Right ventricle myocardium superior (tissue), 1 donor: Measurements from ENCODE around the gene GPATCH8. TPM values are rescaled to one million over a fixed set of nuclear protein-coding genes. Genes with fewer than 3 reads are reported as not detected.

ENCODE experiments used
- ATAC-seq: fragments of 200-7000 bp; cut with Tn5 transposase; one replicate; pipeline ENCODE4 v1.9.1; 2020; ENCODE audit warnings: mild to moderate bottlenecking; ENCODE audit not compliant: poor library complexity
- DNase-seq: peaks from one replicate; pipeline ENCODE4 v3.0.0-alpha.2; 2020
- intact Hi-C: fragments of 100-400 bp; cut with DNase I; formaldehyde crosslinking; loops from one replicate; pipeline ENCODE4 v1.11.2; 2022
- total RNA-seq: library from RNA; stranded (reverse); fragmentation: NEBNext Ultra II Directional; extraction: Animal tissue kit (Norgen Biotek cat#: 25700); gene quantifications from one replicate; pipeline ENCODE4 v1.2.1, GENCODE V29; 2021
- donor health status: DM: no; HTN: yes; CAD: no; lungs with severe emphysema.

Gene GPATCH8
- total RNA-seq, 1 donor from 2014 or later: 17.9 TPM

DNA sequence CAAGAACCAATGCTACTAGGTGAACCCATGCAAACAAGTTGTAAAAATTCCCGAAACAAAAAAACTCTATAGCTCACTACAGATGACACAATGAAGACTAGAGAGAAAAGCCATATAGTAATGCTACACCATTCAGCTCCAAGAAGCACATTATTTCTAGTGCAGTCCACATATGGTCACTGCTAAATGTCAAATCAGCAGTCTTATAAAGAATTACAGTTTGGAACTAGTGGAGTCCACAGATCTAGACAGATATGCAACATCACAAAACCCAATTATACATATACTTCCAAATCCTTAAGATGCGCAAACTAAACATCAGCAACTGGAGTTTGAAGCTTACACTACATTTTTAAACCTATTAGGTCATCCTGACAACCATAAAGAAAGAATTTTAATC, 33.5 kb downstream of the GPATCH8 start:
- DNase-seq: no peak
- intact Hi-C loops: no loop called here

DNA sequence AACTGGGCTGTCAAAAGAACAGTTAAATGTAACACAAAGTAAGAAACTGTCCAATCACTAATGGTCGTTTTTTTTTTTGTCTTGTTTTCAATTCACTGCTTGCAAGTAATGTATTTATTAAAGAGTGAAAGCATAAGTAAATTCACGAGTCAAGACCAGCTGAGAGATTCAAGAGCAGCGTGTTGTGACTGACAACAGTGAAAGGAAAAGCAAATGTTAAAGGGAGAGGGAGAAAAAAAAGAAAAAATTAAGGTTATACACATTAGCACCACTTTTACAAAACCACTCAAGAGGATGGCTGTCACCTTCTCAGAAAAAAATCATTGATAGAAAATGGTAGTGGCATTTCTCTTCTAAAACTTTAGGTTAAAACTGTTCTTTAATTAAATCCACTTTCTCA, 36.1 kb downstream of the GPATCH8 start:
- intact Hi-C loops: no loop called here
- DNase-seq (no peak), ATAC-seq (no peak)

More for the DNA sequence above, 33.5 kb downstream of the GPATCH8 start:
- ATAC-seq: no peak

DNA sequence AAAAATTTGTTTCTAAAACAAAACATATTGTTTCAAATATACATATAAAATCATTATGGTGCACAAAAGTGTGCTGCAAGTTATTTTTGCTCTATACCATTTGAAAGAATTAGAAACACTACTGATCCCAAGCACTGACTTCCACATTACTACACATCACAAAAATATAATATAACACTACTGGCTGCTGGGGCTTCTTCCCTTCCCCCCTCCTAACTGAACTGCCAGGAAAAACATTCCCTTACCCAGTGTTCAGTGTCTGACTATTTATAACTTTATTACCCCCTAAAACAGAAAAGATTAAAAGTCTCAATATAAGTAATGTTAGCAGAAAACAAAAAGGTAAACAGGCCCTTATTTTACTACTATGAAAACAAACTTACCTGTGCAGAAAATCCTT, 36.9 kb downstream of the GPATCH8 start:
- intact Hi-C loops: no loop called here

DNA sequence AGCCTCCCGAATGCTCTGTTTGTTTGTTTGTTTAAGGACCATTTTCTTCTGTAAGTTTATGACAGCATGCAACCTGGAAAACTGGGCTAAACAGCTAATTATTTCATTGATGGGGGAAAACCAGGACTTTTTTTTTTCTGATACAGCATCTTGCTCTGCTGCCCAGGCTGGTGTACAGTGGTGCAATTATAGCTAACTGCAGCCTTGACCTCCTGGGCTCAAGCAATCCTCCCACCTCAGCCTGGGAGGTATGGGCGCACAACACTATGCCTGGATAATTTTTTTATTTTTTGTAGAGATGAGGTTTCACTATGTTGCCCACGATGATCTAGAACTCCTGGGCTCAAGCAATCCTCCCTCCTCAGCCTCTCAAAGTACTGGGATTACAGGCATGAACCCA, 37.3 kb downstream of the GPATCH8 start:
- DNase-seq (no peak), ATAC-seq (no peak)
- intact Hi-C loops: no loop called here

More for the DNA sequence above, 36.9 kb downstream of the GPATCH8 start:
- ATAC-seq: peak; percentile 45
- no peak for DNase-seq

DNA sequence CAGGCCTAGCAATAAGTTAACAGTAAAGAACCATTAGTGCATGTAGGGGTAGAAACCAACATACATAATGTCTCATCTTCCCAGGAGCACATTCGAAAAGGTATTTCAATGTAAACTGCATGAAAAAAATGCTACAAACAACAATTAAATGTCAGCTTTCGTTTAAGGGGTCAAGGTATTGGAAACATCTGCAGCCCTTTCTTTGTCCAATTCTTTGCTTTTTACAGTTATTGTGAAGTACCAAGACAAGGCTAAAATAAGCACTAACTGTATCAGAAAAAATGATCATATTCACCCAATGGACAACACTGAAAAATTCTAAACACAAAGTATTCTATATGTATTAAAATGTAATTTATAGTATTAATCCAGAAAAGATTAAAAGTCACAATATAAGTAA, 37.9 kb downstream of the GPATCH8 start:
- ATAC-seq: no peak
- no peak for DNase-seq
- intact Hi-C loops: no loop called here

DNA sequence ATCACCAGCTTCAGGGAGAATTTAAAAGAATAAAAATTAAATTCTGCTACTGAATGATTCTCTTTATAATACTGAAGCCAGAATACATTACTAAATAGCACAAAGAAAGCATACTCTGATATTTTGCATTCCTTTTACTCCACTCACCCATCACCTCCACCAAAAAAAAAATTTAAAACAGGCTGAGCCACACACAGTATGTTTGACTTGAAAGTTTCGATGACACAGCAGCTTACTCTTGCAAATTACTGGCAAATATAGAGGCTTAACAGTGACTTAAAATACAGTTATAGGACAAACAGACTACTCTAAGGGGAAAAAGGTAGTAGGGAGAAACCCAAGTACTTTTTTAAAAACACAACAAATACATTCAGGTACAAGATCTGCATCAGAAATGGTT, 39.2 kb downstream of the GPATCH8 start:
- no peak for ATAC-seq
- intact Hi-C loops: no loop called here
- no peak for DNase-seq

DNA sequence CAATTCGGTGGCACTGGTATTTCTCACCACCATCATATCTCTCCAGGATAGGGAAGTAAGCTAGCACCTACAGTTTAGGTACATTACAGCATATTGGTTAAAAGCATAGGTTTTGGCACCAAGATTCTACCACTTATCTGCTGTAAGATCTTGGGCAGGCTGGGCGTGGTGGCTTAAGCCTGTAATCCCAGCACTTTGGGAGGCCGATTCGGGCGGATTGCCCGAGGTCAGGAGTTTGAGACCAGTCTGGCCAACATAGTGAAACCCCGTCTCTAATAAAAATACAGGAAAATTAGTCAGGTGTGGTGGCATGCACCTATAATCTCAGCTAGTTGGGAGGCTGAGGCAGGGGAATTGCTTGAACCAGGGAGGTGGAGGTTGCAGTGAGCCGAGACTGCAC, 51.4 kb downstream of the GPATCH8 start:
- DNase-seq (no peak), ATAC-seq (no peak)
- intact Hi-C loops: no loop called here

DNA sequence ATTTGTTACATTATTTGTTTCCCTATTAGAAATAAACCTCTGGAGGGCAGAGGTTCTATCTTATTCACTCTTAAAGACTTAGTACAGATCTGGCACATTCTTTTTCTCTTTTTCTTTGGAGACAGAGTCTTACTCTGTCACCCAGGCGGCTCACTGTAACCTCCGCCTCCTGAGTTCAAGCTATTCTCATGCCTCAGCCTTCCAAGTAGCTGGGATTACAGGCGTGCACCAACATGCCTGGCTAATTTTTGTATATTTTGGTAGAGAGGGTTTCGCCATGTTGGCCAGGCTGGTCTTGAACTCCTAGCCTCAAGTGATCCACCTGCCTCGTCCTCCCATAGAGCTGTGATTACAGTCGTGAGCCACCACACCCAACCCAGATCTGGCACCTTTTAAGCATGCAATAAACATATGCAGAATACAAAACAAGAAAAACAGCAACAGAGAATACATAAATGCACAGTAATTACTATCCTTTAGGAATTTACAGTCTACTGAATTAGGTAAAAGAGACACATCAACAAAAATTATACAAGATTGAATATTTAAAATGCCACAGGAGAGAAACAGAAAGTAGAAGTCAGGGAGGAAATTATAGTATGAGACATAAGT, 52.1 kb downstream of the GPATCH8 start:
- intact Hi-C loops: no loop called here
- ATAC-seq (no peak), DNase-seq (no peak)

DNA sequence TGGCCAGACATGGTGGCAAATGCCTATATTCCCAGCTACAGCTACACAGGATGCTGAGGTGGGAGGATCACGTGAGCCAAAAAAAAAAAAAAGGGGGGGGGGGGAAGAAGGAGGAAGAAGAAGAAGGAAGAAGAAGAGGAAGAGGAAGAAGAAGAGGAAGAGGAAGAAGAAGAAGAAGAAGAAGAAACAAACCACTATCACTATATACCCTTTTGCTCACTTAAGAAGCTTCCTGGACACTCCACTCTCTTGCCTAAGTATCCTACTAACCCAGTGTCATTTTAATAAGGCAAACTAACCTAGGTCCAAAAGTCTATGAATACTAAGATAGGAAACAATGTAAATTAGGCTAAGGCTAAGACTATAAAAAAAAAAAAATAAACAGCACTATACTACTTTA, 54.8 kb downstream of the GPATCH8 start:
- DNase-seq (no peak), ATAC-seq (no peak)
- intact Hi-C loops: no loop called here

DNA sequence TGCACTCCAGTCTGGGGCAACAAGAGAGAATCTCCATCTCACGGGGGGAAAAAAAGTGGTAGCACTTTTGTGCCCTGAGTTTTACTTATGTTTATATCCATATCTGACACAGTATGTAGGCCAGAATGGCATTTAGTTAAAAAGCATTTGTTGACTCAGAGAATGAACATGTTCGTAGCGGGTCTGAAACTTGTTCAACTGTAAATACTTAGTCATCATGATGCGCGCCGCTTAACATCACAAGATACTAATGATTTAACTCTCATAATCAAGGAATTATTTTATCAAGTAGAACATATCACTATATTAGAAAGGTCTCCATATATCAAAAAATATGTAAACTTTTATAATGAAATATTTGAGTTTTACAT, 58.5 kb downstream of the GPATCH8 start:
- ATAC-seq: no peak
- intact Hi-C loops: no loop called here
- DNase-seq: no peak

DNA sequence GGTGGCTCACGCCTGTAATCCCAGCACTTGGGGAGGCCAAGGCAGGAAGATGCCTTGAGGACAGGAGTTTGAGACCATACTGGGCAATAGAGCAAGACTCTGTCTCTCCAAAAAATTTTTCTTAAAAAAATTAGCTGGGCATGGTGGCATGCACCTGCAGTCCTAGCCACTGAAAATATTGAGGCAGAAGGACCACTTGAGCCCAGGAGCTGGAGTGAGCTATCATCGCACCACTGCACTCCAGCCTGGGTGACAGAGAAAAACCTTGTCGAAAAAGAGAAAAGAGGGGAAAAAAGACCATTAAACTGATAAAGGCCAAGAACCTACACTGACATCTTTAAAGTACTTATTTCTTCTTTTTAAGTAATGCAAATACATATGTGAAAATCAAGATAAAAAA, 60.4 kb downstream of the GPATCH8 start:
- no peak for ATAC-seq
- no peak for DNase-seq
- intact Hi-C loops: no loop called here

DNA sequence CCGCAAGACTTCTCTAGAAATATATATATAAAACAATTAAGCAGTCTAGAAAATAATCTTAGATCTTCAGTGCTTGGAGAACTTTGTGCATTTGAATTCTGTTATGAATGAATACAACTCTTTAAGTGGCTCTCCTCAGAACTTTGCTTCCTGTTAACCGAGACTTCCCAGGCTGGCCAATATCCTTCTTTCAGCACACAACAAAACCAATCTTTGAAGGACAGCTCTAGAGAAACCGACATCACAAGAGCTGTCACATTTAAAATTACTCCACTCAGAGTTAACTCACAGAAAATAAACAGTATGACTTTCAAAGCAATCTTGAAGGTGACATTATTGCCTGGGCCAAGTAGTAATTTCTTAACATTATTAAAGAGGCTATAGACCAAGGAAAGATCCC, 64.0 kb downstream of the GPATCH8 start:
- DNase-seq: no peak
- peak; percentile 52 for ATAC-seq
- intact Hi-C loops: no loop called here

DNA sequence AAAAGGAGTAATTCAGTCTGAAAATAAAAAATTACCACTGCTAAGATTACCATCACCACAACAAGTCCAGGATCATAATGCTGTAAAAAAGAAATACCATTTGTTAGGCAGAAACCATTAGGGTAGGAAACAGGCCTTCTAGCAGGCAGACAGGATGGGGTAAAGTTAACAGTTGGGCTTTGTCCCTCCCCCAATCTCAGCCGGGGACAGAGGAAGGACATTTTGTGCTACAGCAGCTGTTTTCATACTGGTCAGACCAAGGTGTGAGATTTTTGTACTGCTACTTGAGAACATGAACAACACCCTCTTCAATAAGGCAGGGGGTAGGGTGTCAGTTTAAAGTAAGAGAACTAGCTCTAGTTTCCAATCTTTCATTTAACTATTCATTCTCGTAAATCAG, 64.6 kb downstream of the GPATCH8 start:
- intact Hi-C loops: no loop called here
- peak; percentile 91 for ATAC-seq
- no peak for DNase-seq

DNA sequence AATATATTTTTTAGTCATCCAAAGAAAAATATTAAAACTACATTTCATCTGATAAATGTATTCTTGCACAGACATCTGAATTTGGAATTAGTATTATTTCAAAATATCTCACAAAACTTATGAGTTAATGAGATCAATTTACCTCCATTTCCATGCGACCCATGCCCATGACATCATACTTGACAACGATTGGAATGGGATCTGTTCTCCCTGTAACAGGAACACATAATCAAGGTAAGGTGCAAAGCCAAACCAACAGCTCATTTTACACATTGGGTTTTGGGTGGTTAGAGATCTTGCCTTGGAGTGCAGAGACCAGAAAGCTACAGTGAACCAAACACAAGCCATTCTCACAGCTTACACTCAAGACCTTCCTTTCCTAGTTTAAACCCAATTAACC, 66.9 kb downstream of the GPATCH8 start:
- DNase-seq (no peak), ATAC-seq (no peak)
- intact Hi-C loops: no loop called here

DNA sequence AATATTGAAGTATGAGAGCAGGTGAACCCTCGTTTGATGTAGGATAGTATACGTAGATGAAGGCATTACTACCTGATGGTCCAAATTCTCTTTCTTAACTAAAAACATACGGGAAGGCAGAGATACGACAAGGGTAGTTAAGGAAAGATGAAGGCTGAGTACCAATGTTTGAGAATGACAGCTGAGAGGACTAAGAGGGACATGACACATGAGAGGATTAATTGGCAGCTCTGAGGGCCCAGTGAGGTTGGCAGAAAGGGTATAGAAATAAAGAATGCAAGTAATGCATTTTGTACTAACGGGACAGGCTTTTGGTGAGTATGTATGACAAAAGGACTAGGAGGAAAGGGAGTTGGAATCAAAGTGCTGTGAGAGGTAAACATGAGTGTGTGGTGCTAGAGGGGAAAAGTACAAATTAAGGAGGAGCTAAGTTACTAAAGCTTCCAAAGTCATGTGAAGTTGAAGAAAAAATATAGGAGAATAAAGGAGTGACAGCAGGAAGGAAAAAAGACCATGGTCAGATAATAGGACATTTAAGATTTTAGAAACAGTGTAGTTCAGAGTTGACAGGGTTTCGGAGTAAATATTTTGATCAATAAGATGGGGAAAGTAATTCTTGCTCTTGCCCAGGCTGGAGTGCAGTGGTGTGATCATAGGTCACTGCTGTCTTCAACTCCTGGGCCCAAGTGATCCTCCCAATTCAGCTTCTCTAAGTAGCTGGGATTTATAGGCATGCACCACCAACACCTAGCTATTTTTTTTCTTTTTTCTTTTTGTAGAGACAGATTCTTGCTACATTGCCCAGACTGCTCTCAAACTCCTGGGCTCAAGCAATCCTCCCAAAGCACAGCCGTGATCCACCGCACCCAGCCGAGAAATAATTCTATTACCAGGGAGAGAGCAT, 70.7 kb downstream of the GPATCH8 start:
- ATAC-seq (no peak), DNase-seq (no peak)
- intact Hi-C loops: no loop called here

DNA sequence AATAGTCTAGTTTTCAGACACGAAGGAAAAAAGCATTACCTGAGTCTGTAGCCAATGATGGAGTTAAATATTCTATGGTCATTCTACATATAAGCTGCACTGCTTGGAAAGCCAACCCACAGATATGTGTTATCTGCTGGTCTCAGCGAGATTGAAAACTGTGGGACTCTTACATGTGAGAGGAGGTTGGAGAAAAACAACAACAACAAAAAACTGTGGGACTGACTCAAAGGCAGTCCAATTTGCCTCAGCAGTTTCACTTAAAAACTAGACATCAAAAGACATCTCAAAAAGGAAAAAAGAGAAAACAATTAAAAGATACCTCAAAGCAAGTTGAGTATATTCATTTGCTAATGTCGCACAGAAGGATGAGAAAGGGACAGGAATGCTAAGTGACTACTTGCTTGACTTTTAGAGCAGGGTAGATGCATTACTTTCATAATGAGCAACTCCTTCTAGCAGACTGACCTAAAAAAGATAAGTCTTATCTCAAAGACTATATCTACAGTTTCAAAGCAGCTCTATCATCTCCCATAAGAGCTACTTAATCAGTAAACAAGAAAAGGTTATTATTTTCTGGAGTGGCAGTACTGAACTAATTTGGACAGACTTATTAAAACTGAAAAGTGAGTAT, 78.3 kb downstream of the GPATCH8 start:
- DNase-seq: no peak
- intact Hi-C loops: no loop called here
- ATAC-seq: no peak

DNA sequence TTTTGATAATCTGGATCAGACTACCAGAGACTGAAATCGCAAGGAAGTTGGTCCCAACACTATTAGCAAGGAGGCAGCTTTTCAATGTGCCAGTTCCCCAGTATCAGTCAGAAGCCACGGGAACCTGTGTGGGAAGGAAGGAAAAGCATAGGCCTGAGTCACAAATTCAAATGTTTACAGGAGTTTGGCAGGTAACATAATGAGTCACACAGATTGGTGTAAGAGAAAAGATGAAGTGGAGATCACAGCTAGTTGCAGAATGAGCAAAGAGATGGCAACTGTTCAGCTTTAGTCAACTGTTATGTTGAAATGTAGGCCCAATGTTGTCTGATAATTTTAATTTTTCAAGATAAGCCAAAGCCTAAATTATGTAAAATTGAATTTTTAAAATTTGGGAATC, 85.7 kb downstream of the GPATCH8 start:
- DNase-seq: no peak
- no peak for ATAC-seq
- intact Hi-C loops: no loop called here

DNA sequence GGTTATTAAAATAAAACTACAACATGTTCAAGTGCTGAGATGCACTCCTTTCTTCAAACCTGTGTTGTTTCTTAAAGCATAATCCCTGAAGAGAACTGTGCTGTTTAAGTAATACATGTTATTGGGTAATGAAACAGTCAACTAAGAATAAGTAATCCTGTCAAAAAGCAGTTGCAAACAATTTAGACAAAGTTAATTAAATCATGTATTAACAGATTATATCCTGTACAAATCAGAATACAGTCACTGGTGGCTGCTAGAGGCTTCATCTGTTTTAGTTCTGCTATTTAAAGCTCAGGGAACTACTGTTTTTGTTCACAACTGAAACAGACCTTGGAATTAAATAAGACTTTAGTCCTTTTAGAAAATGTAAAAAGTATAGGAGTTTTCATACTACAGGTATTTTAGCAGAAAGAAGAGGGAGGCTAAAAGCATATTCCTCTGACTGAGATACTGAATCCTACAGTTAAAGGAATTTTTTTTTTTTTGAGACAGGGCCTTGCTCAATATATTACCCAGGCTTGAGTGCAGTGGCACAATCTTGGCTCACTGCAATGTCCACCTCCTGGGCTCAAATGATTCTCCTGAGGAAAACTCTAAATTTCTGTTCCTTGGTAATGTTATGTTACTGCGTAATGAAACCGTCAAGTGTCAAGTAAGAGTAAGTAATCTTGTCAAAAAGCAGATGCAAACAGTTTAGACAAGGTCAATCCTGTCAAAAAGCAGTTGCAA, 86.5 kb downstream of the GPATCH8 start:
- intact Hi-C loops: no loop called here
- no peak for DNase-seq
- no peak for ATAC-seq

DNA sequence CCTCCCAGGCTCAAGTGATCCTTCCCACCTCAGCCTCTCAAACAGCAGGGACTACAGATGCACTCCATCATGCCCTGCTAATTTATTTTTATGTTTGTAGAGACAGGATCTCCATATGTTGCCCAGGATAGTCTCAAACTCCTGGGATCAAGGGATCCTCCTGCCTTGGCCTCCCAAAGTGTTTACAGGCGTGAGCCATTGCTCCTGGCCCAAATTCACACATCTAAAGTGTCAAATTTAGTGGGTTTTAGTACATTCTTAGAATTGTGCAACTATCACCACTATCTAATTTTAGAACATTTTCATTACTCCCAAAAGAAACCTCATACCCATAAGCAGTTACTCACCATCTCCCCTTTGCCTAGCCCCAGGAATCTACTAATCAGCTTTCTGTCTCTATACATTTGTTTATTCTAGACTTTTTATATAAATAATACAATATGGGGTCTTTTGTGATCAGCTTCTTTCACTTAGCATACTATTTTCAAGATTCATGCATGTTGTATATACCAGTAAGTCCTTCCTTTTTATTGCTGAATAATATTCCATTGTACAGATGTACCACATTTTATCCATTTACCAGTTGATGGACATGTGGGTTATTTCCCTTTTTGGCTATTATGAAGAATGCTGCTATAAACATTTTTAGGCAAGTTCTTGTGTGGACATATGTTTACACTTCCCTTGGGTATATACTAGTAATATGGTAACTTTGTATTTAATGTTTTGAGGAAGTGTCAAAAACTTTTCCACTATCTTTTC, 88.6 kb downstream of the GPATCH8 start:
- intact Hi-C loops: no loop called here
- no peak for ATAC-seq

More for the DNA sequence above, 88.6 kb downstream of the GPATCH8 start:
- no peak for DNase-seq
